ENCODE measurements around the gene COL4A2. TPM values are rescaled to one million over a fixed set of nuclear protein-coding genes. Genes with fewer than 3 reads are reported as not detected.

The COL4A2 gene
- total RNA-seq, 2 experiments from 2014 or later, result not detected

- Mint-ChIP-seq H3K27me3 (no peaks in the 10 kb centered on the region), H3K4me3 (no peak overlapping the region), H3K36me3 (ENCODE audit: low read depth) (no peaks in the 10 kb centered on the region), H3K4me1 (ENCODE audit: low read depth) (no peaks in the 10 kb centered on the region), H3K9me3 (no peaks in the 10 kb centered on the region), H3K27ac (no peak overlapping the region)
- ATAC-seq, result no peak
- TF ChIP-seq CTCF (IDR thresholded peaks at IDR 0.05), result no peak
- DNase-seq, result no peak
- CTCF ChIA-PET, result no interaction called here
- intact Hi-C loops (cut with micrococcal nuclease), result no loop called here
- POLR2A ChIA-PET, result interaction anchor here (0.6 kb wide), 1 partner anchor 27 kb away, joined by 3 read pairs; no protein-coding TSS in a partner anchor
Observed at GRCh38 chr13:110490009-110490770, 183.1 kb downstream of the COL4A2 start.

GRCh38 chr13:110491869-110492678 is 185.0 kb downstream of the COL4A2 start:
- intact Hi-C loops (cut with micrococcal nuclease), result no loop called here
- ATAC-seq, result no peak
- no peak overlapping the region for H3K27ac Mint-ChIP-seq
- ChIA-PET CTCF (no interaction called here), POLR2A (no interaction called here)
- H3K9me3 Mint-ChIP-seq, result no peaks in the 10 kb centered on the region
- H3K36me3 Mint-ChIP-seq (ENCODE audit: low read depth), result no peaks in the 10 kb centered on the region
- no peak overlapping the region for H3K4me3 Mint-ChIP-seq
- no peaks in the 10 kb centered on the region for H3K4me1 Mint-ChIP-seq (ENCODE audit: low read depth)
- H3K27me3 Mint-ChIP-seq, result no peaks in the 10 kb centered on the region
- DNase-seq, result no peak
- TF ChIP-seq CTCF (IDR thresholded peaks at IDR 0.05), result no peak

- Mint-ChIP-seq H3K27ac (no peak overlapping the region), H3K4me3 (no peak overlapping the region), H3K9me3 (no peaks in the 10 kb centered on the region), H3K36me3 (ENCODE audit: low read depth) (no peaks in the 10 kb centered on the region), H3K27me3 (no peaks in the 10 kb centered on the region), H3K4me1 (ENCODE audit: low read depth) (no peaks in the 10 kb centered on the region)
- DNase-seq, result no peak
- ATAC-seq, result no peak
- ChIA-PET POLR2A (no interaction called here), CTCF (no interaction called here)
- intact Hi-C loops (cut with micrococcal nuclease), result no loop called here
- TF ChIP-seq CTCF (IDR thresholded peaks at IDR 0.05), result no peak
Observed at GRCh38 chr13:110492679-110493593, 185.9 kb downstream of the COL4A2 start.

GRCh38 chr13:110493613-110494012 is 186.5 kb downstream of the COL4A2 start:
- TF ChIP-seq CTCF (IDR thresholded peaks at IDR 0.05), result no peak
- H3K9me3 Mint-ChIP-seq, result no peaks in the 10 kb centered on the region
- DNase-seq (no peak), ATAC-seq (no peak)
- POLR2A ChIA-PET, result no interaction called here
- no peaks in the 10 kb centered on the region for H3K36me3 Mint-ChIP-seq (ENCODE audit: low read depth)
- CTCF ChIA-PET, result no interaction called here
- H3K27me3 Mint-ChIP-seq, result no peaks in the 10 kb centered on the region
- no peak overlapping the region for H3K27ac Mint-ChIP-seq
- intact Hi-C loops (cut with micrococcal nuclease), result no loop called here
- H3K4me1 Mint-ChIP-seq (ENCODE audit: low read depth), result no peaks in the 10 kb centered on the region
- H3K4me3 Mint-ChIP-seq, result no peak overlapping the region
